ENCODE results near the gene EPHB1.
"Not testable (repeated sequence)": the region's sequence is repeated elsewhere in the genome, so short reads cannot be mapped to it uniquely, and the experiment has no call there.

Gene EPHB1

GRCh38 chr3:134970895-134971294, 175.8 kb downstream of the EPHB1 start:
- Histone ChIP-seq H3K4me3 (no peak overlapping the region), H3K36me3 (replicated peaks) (no peaks in the 10 kb centered on the region), H3K9me3 (no peaks in the 10 kb centered on the region), H3K27me3 (ENCODE audit: low read depth) (no peaks in the 10 kb centered on the region), H3K4me1 (no peaks in the 10 kb centered on the region)
- no peak for DNase-seq (ENCODE audit: low spot score in 2 of 2)
- in situ Hi-C loops (cut with MboI; ENCODE audit: low sequenced_read_pairs) = no loop called here

DNA sequence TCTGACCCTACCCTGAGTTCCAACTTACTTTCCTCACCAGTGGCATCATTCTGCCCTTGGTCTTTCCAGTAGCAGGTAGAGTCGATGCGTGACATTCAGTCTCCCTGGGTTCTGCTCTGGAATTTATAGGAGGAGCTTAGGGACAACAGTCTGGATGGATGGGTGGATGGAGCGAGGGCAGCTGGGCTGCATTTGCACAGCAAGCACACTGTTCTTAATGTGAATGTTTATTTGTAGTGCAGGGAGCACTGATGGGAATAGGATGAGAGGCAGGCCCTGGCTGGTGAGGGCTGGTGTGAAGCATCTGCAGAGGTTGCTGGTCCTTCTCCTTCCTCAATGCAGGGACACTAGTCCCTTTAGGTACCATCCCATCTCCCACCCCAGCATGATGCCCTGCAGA, 176.2 kb downstream of the EPHB1 start:
- Histone ChIP-seq H3K36me3 (replicated peaks) (no peaks in the 10 kb centered on the region), H3K4me1 (no peaks in the 10 kb centered on the region), H3K27me3 (ENCODE audit: low read depth) (no peaks in the 10 kb centered on the region), H3K4me3 (no peak overlapping the region), H3K9me3 (no peaks in the 10 kb centered on the region)
- in situ Hi-C loops (cut with MboI; ENCODE audit: low sequenced_read_pairs) = no loop called here
- DNase-seq (ENCODE audit: low spot score in 2 of 2) = no peak

GRCh38 chr3:134971907-134972306, 176.8 kb downstream of the EPHB1 start:
- DNase-seq (ENCODE audit: low spot score in 2 of 2); H3K4me3 ChIP-seq; H3K4me1 ChIP-seq; H3K27me3 ChIP-seq (ENCODE audit: low read depth); H3K36me3 ChIP-seq (replicated peaks); H3K9me3 ChIP-seq; in situ Hi-C loops (cut with MboI; ENCODE audit: low sequenced_read_pairs): not testable (repeated sequence)

DNA sequence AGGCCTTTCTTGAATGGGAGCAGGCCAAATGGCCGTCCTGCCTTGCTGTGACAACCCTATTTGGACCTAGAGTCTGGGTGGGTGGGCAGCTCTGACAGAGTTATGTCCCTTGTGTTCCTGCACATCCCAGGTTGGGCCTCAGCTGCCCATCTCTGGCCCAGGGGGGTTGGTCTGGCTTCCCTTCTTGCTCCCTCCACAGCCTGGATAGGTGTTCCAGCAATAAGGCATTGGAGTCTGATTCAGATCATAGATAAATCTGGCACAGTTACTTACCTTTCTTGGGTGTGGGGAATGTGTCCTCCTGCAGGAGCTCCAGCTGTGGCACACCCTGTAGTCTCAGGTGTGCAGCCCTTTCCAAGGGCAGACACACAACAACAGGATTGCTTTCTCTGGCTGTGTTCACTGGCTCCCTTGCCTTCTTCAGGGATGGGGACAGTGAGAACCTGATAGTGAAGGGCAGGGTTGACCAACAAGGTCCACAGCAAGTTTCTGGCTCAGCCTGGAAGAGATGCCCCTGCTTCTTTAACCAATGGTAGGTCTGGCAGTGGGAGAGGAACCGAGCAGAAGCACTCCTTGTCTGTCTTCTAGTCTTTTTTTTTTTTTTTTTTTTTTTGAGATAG, 177.9 kb downstream of the EPHB1 start:
- no peak for DNase-seq (ENCODE audit: low spot score in 2 of 2)
- in situ Hi-C loops (cut with MboI; ENCODE audit: low sequenced_read_pairs) = no loop called here
- no peaks in the 10 kb centered on the region for H3K36me3 ChIP-seq (replicated peaks)
- no peaks in the 10 kb centered on the region for H3K27me3 ChIP-seq (ENCODE audit: low read depth)
- H3K9me3 ChIP-seq = no peaks in the 10 kb centered on the region
- H3K4me1 ChIP-seq = no peaks in the 10 kb centered on the region
- no peak overlapping the region for H3K4me3 ChIP-seq

- no peak for DNase-seq (ENCODE audit: low spot score in 2 of 2)
- in situ Hi-C loops (cut with MboI; ENCODE audit: low sequenced_read_pairs) = no loop called here
- H3K4me1 ChIP-seq = no peaks in the 10 kb centered on the region
- H3K36me3 ChIP-seq (replicated peaks) = no peaks in the 10 kb centered on the region
- no peaks in the 10 kb centered on the region for H3K27me3 ChIP-seq (ENCODE audit: low read depth)
- no peak overlapping the region for H3K4me3 ChIP-seq
- no peaks in the 10 kb centered on the region for H3K9me3 ChIP-seq
These were observed 179.6 kb downstream of the EPHB1 start for GRCh38 chr3:134974624-134975023.

- H3K9me3 ChIP-seq = no peaks in the 10 kb centered on the region
- no peaks in the 10 kb centered on the region for H3K4me1 ChIP-seq
- H3K36me3 ChIP-seq (replicated peaks) = no peaks in the 10 kb centered on the region
- no peak for DNase-seq (ENCODE audit: low spot score in 2 of 2)
- H3K4me3 ChIP-seq = no peak overlapping the region
- H3K27me3 ChIP-seq (ENCODE audit: low read depth) = no peaks in the 10 kb centered on the region
- in situ Hi-C loops (cut with MboI; ENCODE audit: low sequenced_read_pairs) = no loop called here
These were observed 181.9 kb downstream of the EPHB1 start for GRCh38 chr3:134976948-134977347.

DNA sequence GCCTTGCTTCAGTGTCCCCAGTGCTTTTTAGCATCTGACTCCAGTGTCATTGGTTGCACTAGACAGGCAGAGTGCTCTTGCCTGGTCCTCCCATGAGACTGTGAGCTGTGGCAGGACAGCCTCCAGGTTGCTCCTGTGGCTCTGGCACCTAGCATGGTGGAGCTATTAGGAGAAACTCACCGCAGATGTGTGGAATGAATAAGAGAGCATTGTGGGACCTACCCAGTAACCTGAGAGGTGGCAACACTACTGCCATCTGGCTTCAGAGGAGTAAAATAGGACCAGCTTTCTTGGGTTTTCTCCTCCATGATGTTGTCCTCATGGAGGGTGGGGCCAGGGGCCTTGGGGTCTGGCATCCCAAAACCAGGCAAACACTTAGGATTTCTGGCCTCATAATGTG, 183.6 kb downstream of the EPHB1 start:
- H3K9me3 ChIP-seq = no peaks in the 10 kb centered on the region
- no peaks in the 10 kb centered on the region for H3K27me3 ChIP-seq (ENCODE audit: low read depth)
- no peak for DNase-seq (ENCODE audit: low spot score in 2 of 2)
- H3K4me1 ChIP-seq = no peaks in the 10 kb centered on the region
- H3K36me3 ChIP-seq (replicated peaks) = no peaks in the 10 kb centered on the region
- in situ Hi-C loops (cut with MboI; ENCODE audit: low sequenced_read_pairs) = no loop called here
- H3K4me3 ChIP-seq = no peak overlapping the region

GRCh38 chr3:134985864-134986715, 191.0 kb downstream of the EPHB1 start:
- Histone ChIP-seq H3K27me3 (ENCODE audit: low read depth) (no peaks in the 10 kb centered on the region), H3K9me3 (no peaks in the 10 kb centered on the region)
- in situ Hi-C loops (cut with MboI; ENCODE audit: low sequenced_read_pairs) = no loop called here

DNA sequence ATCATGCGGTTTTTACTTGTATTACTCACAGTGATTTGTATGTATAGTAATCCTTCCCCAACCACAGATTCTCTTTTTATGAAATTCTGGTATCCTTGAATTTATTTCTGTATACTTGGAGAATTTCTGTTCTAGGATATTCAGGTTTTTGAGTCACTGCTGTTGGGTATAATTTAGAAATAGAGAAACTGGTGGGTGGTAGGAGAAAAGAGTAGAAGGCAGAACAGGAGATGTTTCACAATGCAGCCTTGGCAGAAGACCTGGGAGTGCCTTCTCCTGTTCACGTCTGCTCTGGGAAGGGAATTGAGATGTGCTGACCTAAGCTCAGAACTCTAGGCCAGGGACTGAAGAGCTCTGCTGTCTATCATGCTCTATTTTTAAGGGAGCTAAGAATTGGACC, 193.6 kb downstream of the EPHB1 start:
- in situ Hi-C loops (cut with MboI; ENCODE audit: low sequenced_read_pairs) = no loop called here
- H3K9me3 ChIP-seq = no peaks in the 10 kb centered on the region
- no peak for DNase-seq (ENCODE audit: low spot score in 2 of 2)
- H3K4me1 ChIP-seq = no peaks in the 10 kb centered on the region
- no peak overlapping the region for H3K4me3 ChIP-seq
- no peaks in the 10 kb centered on the region for H3K27me3 ChIP-seq (ENCODE audit: low read depth)
- no peaks in the 10 kb centered on the region for H3K36me3 ChIP-seq (replicated peaks)

More at GRCh38 chr3:134985864-134986715, 191.0 kb downstream of the EPHB1 start:
- DNase-seq (ENCODE audit: low spot score in 2 of 2) = no peak
- H3K4me3 ChIP-seq = no peak overlapping the region
- no peaks in the 10 kb centered on the region for H3K36me3 ChIP-seq (replicated peaks)
- H3K4me1 ChIP-seq = no peaks in the 10 kb centered on the region

DNA sequence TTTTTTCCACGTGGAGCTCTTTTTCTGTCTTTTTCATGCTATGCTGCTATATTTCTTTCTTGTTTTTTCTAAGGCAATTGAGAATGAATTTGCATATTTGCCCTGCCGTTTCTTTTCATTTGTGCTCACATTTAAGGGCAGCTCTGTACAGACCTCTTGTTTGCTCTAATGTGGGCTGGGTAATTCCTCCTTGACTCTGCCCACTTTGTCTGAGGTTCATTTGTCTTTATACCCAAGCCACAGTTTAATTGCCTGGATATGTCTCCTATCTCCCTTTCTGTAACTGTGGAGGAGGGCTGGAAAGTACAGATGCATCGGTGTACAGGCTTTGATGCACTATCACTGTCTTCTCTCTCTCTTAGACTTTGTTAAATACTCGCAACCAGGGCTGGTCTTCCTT, 195.9 kb downstream of the EPHB1 start:
- in situ Hi-C loops (cut with MboI; ENCODE audit: low sequenced_read_pairs) = no loop called here
- H3K4me3 ChIP-seq = no peak overlapping the region
- no peaks in the 10 kb centered on the region for H3K27me3 ChIP-seq (ENCODE audit: low read depth)
- H3K36me3 ChIP-seq (replicated peaks) = no peaks in the 10 kb centered on the region
- H3K4me1 ChIP-seq = no peaks in the 10 kb centered on the region
- H3K9me3 ChIP-seq = no peaks in the 10 kb centered on the region
- DNase-seq (ENCODE audit: low spot score in 2 of 2) = no peak

- no peaks in the 10 kb centered on the region for H3K4me1 ChIP-seq
These were observed 196.5 kb downstream of the EPHB1 start for GRCh38 chr3:134991472-134992010.

DNA sequence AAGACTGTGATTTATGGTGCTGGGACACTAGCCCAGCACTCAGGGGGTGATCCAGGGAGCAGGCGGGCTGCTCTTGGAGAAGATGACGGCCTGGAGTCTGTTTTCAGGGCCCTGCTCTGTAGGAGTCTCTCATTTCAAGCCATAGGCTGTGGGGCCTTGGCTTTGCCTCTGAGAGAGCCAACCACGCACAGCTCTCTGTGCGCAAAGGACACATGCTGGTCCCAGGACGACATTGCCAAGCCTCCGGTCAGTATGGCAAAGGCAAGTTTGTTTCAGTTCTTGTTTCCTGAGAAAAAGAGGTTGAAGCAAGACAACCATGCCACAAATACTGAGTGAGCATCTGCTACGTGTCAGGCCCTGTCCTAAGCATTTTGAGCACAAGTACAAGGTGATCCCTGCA, 197.1 kb downstream of the EPHB1 start:
- in situ Hi-C loops (cut with MboI; ENCODE audit: low sequenced_read_pairs) = no loop called here
- Histone ChIP-seq H3K36me3 (replicated peaks) (no peaks in the 10 kb centered on the region), H3K9me3 (no peaks in the 10 kb centered on the region), H3K4me1 (no peaks in the 10 kb centered on the region), H3K4me3 (no peak overlapping the region), H3K27me3 (ENCODE audit: low read depth) (no peaks in the 10 kb centered on the region)
- no peak for DNase-seq (ENCODE audit: low spot score in 2 of 2)

More at GRCh38 chr3:134991472-134992010, 196.5 kb downstream of the EPHB1 start:
- Histone ChIP-seq H3K4me3 (no peak overlapping the region), H3K27me3 (ENCODE audit: low read depth) (no peaks in the 10 kb centered on the region), H3K9me3 (no peaks in the 10 kb centered on the region), H3K36me3 (replicated peaks) (no peaks in the 10 kb centered on the region)
- in situ Hi-C loops (cut with MboI; ENCODE audit: low sequenced_read_pairs) = no loop called here
- no peak for DNase-seq (ENCODE audit: low spot score in 2 of 2)

- in situ Hi-C loops (cut with MboI; ENCODE audit: low sequenced_read_pairs) = no loop called here
- H3K4me3 ChIP-seq = no peak overlapping the region
- H3K4me1 ChIP-seq = no peaks in the 10 kb centered on the region
- H3K9me3 ChIP-seq = no peaks in the 10 kb centered on the region
- no peak for DNase-seq (ENCODE audit: low spot score in 2 of 2)
- H3K36me3 ChIP-seq (replicated peaks) = no peaks in the 10 kb centered on the region
- no peaks in the 10 kb centered on the region for H3K27me3 ChIP-seq (ENCODE audit: low read depth)
These were observed 197.5 kb downstream of the EPHB1 start for GRCh38 chr3:134992586-134992985.

GRCh38 chr3:134993011-134993410, 198.0 kb downstream of the EPHB1 start:
- Histone ChIP-seq H3K27me3 (ENCODE audit: low read depth) (no peaks in the 10 kb centered on the region), H3K9me3 (no peaks in the 10 kb centered on the region), H3K4me1 (no peaks in the 10 kb centered on the region), H3K36me3 (replicated peaks) (no peaks in the 10 kb centered on the region), H3K4me3 (no peak overlapping the region)
- in situ Hi-C loops (cut with MboI; ENCODE audit: low sequenced_read_pairs) = no loop called here
- DNase-seq (ENCODE audit: low spot score in 2 of 2) = no peak
